Upper lobe of left lung (tissue), 4 donors: ENCODE data around the gene GK2.

Experiments
- EP300 ChIP-seq, 4 donors: sonication (generic); formaldehyde crosslinking; IDR thresholded peaks; one replicate each; pipeline ENCODE4 v1.5.1; 2017; ENCODE audit warnings: antibody characterized with exemption in 4 of 4, control low read depth in 2 of 4
- POLR2A ChIP-seq, 4 donors: fragments of 450-650 bp; IDR thresholded peaks; one replicate each; pipeline ENCODE4 v1.5.1; 2016 to 2017; ENCODE audit warnings: antibody characterized with exemption in 4 of 4, mild to moderate bottlenecking in 2 of 4
- POLR2AphosphoS5 ChIP-seq, 2 donors: sonication (generic); formaldehyde crosslinking; IDR thresholded peaks; one replicate each; pipeline ENCODE4 v1.5.1; 2017; ENCODE audit warnings: antibody characterized with exemption in 2 of 2
- TF ChIP-seq, protein P1 (sequence below), 6 experiments: fragments of 450-650 bp in 4 of 6; fragments of 200-600 bp in 2 of 6; sonication (generic) in 2 of 6; IDR thresholded peaks; one replicate each; pipeline ENCODE4 v1.5.1; 2016 to 2019; ENCODE audit warnings: antibody characterized with exemption in 6 of 6

- TF ChIP-seq, protein P1, sequence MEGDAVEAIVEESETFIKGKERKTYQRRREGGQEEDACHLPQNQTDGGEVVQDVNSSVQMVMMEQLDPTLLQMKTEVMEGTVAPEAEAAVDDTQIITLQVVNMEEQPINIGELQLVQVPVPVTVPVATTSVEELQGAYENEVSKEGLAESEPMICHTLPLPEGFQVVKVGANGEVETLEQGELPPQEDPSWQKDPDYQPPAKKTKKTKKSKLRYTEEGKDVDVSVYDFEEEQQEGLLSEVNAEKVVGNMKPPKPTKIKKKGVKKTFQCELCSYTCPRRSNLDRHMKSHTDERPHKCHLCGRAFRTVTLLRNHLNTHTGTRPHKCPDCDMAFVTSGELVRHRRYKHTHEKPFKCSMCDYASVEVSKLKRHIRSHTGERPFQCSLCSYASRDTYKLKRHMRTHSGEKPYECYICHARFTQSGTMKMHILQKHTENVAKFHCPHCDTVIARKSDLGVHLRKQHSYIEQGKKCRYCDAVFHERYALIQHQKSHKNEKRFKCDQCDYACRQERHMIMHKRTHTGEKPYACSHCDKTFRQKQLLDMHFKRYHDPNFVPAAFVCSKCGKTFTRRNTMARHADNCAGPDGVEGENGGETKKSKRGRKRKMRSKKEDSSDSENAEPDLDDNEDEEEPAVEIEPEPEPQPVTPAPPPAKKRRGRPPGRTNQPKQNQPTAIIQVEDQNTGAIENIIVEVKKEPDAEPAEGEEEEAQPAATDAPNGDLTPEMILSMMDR (IDR thresholded peaks at IDR 0.05) = no peak
- TF ChIP-seq POLR2A (IDR thresholded peaks at IDR 0.05) (no peak), POLR2AphosphoS5 (IDR thresholded peaks at IDR 0.05) (no peak), EP300 (IDR thresholded peaks at IDR 0.05) (no peak)
Measured at GRCh38 chr4:79360006-79360405, 48.0 kb downstream of the GK2 start.
